ENCODE data around the gene IL1A. TPM values are rescaled to one million over a fixed set of nuclear protein-coding genes. Genes with fewer than 3 reads are reported as not detected.
A peak's percentile ranks its signal among the peaks of the same experiment; 100 is the strongest.

IL1A gene
- total and polyA plus RNA-seq, 4 experiments from 2014 or later, result 0.15 TPM; not detected in 3

- H3K4me1 Mint-ChIP-seq, result no peaks in the 10 kb centered on the region
- intact Hi-C loops (cut with micrococcal nuclease), result no loop called here
- H3K9me3 Mint-ChIP-seq, result peaks cover 0 to 2% (median 0%) of the 10 kb centered on the region in 8 donors
- Histone ChIP-seq H3K9me3 (ENCODE audit: control insufficient read depth in 1 of 2, low read length in 2 of 2) (no peaks in the 10 kb centered on the region), H3K4me1 (ENCODE audit: insufficient read depth, low read length) (no peaks in the 10 kb centered on the region), H3K36me3 (ENCODE audit: insufficient read depth, low read length) (no peaks in the 10 kb centered on the region), H3K27me3 (ENCODE audit: insufficient read depth, low read length) (no peaks in the 10 kb centered on the region), H3K4me3 (ENCODE audit: low read length in 2 of 2) (no peak overlapping the region), H3K27ac (ENCODE audit: low read depth, low read length) (no peak overlapping the region)
- H3K27ac Mint-ChIP-seq, result no peak overlapping the region
- H3K36me3 Mint-ChIP-seq, result no peaks in the 10 kb centered on the region
- peaks cover 2 to 5% of the 10 kb centered on the region in 2 donors for H3K27me3 Mint-ChIP-seq
- ChIA-PET POLR2A (ENCODE audit: partially characterized antibody) (no interaction called here), CTCF (ENCODE audit: partially characterized antibody) (interaction anchor here (0.9 to 1.1 kb wide), 2 partner anchors 54 to 81 kb away, joined by 3 read pairs; no protein-coding TSS in a partner anchor)
- DNase-seq, result no peak
- no peak overlapping the region for H3K4me3 Mint-ChIP-seq
These were observed 46.6 kb upstream of the IL1A start for GRCh38 chr2:112830682-112831512.

GRCh38 chr2:112829961-112830681 lies 45.8 kb upstream of the IL1A start:
- Histone ChIP-seq H3K27me3 (ENCODE audit: insufficient read depth, low read length) (no peaks in the 10 kb centered on the region), H3K9me3 (ENCODE audit: control insufficient read depth in 1 of 2, low read length in 2 of 2) (no peaks in the 10 kb centered on the region), H3K4me3 (ENCODE audit: low read length in 2 of 2) (no peak overlapping the region), H3K27ac (ENCODE audit: low read depth, low read length) (no peak overlapping the region), H3K36me3 (ENCODE audit: insufficient read depth, low read length) (no peaks in the 10 kb centered on the region), H3K4me1 (ENCODE audit: insufficient read depth, low read length) (no peaks in the 10 kb centered on the region)
- H3K27me3 Mint-ChIP-seq, result peaks cover 3 to 5% of the 10 kb centered on the region in 2 donors
- H3K4me1 Mint-ChIP-seq, result no peaks in the 10 kb centered on the region
- ChIA-PET CTCF (ENCODE audit: partially characterized antibody) (interaction anchor here (1.0 to 1.4 kb wide), 2 partner anchors 55 to 56 kb away, joined by 3 to 4 read pairs; no protein-coding TSS in a partner anchor), POLR2A (ENCODE audit: partially characterized antibody) (no interaction called here)
- H3K4me3 Mint-ChIP-seq, result no peak overlapping the region
- H3K36me3 Mint-ChIP-seq, result no peaks in the 10 kb centered on the region
- peaks cover 0 to 2% (median 0%) of the 10 kb centered on the region in 8 donors for H3K9me3 Mint-ChIP-seq
- H3K27ac Mint-ChIP-seq, result no peak overlapping the region
- DNase-seq, result no peak
- intact Hi-C loops (cut with micrococcal nuclease), result no loop called here

- Mint-ChIP-seq H3K27me3 (peaks cover 3 to 5% of the 10 kb centered on the region in 2 donors), H3K9me3 (peaks cover 0 to 2% (median 0%) of the 10 kb centered on the region in 8 donors), H3K4me3 (no peak overlapping the region), H3K4me1 (no peaks in the 10 kb centered on the region), H3K27ac (no peak overlapping the region), H3K36me3 (no peaks in the 10 kb centered on the region)
- DNase-seq, result no peak
- ChIA-PET POLR2A (ENCODE audit: partially characterized antibody) (no interaction called here), CTCF (ENCODE audit: partially characterized antibody) (interaction anchor here (0.9 to 1.4 kb wide), 3 partner anchors 10 to 57 kb away, joined by 3 to 4 read pairs (median 3); no protein-coding TSS in a partner anchor)
- Histone ChIP-seq H3K27me3 (ENCODE audit: insufficient read depth, low read length) (no peaks in the 10 kb centered on the region), H3K4me1 (ENCODE audit: insufficient read depth, low read length) (no peaks in the 10 kb centered on the region), H3K36me3 (ENCODE audit: insufficient read depth, low read length) (no peaks in the 10 kb centered on the region), H3K4me3 (ENCODE audit: low read length in 2 of 2) (no peak overlapping the region), H3K27ac (ENCODE audit: low read depth, low read length) (no peak overlapping the region), H3K9me3 (ENCODE audit: control insufficient read depth in 1 of 2, low read length in 2 of 2) (no peaks in the 10 kb centered on the region)
- intact Hi-C loops (cut with micrococcal nuclease), result no loop called here
These were observed 45.0 kb upstream of the IL1A start for GRCh38 chr2:112829101-112829960.

DNA sequence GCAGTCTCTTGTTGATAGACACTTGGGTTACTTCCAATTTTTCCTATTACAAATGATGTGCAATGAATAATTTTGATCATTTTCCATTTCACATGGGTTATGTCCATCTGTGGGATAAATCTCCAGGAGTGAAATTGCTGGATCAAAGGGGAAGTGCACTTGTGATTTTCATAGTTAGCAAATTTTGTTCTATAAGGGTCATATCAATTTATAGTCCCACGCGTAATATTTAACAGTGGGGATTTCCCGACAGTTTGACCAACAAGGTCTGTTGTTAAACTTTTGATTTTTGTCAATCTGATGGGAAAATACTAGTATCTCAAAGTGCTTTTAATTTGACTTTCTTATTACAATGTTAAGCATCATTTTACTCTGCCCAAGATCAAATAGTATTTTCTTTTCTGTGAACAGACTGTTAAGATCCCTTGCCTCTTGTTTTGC lies 44.0 kb upstream of the IL1A start:
- Mint-ChIP-seq H3K4me1 (no peaks in the 10 kb centered on the region), H3K4me3 (no peak overlapping the region), H3K36me3 (no peaks in the 10 kb centered on the region), H3K27ac (no peak overlapping the region), H3K9me3 (peaks cover 0 to 2% (median 0%) of the 10 kb centered on the region in 8 donors), H3K27me3 (peaks cover 3 to 5% of the 10 kb centered on the region in 2 donors)
- H3K27me3 ChIP-seq (ENCODE audit: insufficient read depth, low read length), result no peaks in the 10 kb centered on the region
- CTCF ChIA-PET (ENCODE audit: partially characterized antibody), result no interaction called here
- no peak overlapping the region for H3K27ac ChIP-seq (ENCODE audit: low read depth, low read length)
- H3K4me3 ChIP-seq (ENCODE audit: low read length in 2 of 2), result no peak overlapping the region
- H3K4me1 ChIP-seq (ENCODE audit: insufficient read depth, low read length), result no peaks in the 10 kb centered on the region
- DNase-seq, result no peak
- intact Hi-C loops (cut with micrococcal nuclease), result no loop called here
- H3K9me3 ChIP-seq (ENCODE audit: control insufficient read depth in 1 of 2, low read length in 2 of 2), result no peaks in the 10 kb centered on the region
- no peaks in the 10 kb centered on the region for H3K36me3 ChIP-seq (ENCODE audit: insufficient read depth, low read length)
- POLR2A ChIA-PET (ENCODE audit: partially characterized antibody), result no interaction called here

DNA sequence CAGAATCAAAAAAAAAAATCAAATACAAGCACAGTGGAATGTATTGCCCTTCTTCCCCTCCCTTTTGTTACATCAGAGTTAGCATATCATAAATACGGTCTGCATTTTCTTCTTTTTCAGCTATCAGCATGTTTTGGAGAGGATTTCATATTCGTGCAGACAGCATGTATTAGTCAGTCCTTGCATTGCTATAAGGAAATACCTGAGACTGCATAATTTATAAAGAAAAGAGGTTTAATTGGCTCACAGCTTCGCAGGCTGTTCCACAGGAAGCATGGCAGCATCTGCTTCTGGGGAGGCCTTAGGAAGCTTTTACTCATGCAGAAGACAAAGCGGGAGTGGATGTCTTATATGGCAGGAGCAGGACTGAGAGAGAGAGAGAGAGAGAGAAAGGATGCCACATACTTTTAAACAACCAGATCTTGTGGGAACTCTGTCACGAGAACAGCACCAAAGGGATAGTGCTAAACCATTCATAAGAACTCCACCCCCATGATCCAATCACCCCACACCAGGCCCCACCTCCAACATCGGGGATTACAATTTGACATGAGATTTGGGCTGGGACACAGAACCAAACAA lies 43.4 kb upstream of the IL1A start:
- Mint-ChIP-seq H3K27ac (no peak overlapping the region), H3K4me3 (no peak overlapping the region), H3K9me3 (peaks cover 0 to 2% (median 0%) of the 10 kb centered on the region in 8 donors), H3K36me3 (no peaks in the 10 kb centered on the region), H3K27me3 (peaks cover 3 to 5% of the 10 kb centered on the region in 2 donors), H3K4me1 (peaks cover 0 to under 1% (median 0%) of the 10 kb centered on the region in 4 donors)
- no peak for DNase-seq
- intact Hi-C loops (cut with micrococcal nuclease), result no loop called here
- ChIA-PET CTCF (ENCODE audit: partially characterized antibody) (no interaction called here), POLR2A (ENCODE audit: partially characterized antibody) (no interaction called here)
- no peaks in the 10 kb centered on the region for H3K4me1 ChIP-seq (ENCODE audit: insufficient read depth, low read length)
- H3K4me3 ChIP-seq (ENCODE audit: low read length in 2 of 2), result no peak overlapping the region
- no peaks in the 10 kb centered on the region for H3K9me3 ChIP-seq (ENCODE audit: control insufficient read depth in 1 of 2, low read length in 2 of 2)
- no peaks in the 10 kb centered on the region for H3K36me3 ChIP-seq (ENCODE audit: insufficient read depth, low read length)
- H3K27me3 ChIP-seq (ENCODE audit: insufficient read depth, low read length), result no peaks in the 10 kb centered on the region
- H3K27ac ChIP-seq (ENCODE audit: low read depth, low read length), result no peak overlapping the region

DNA sequence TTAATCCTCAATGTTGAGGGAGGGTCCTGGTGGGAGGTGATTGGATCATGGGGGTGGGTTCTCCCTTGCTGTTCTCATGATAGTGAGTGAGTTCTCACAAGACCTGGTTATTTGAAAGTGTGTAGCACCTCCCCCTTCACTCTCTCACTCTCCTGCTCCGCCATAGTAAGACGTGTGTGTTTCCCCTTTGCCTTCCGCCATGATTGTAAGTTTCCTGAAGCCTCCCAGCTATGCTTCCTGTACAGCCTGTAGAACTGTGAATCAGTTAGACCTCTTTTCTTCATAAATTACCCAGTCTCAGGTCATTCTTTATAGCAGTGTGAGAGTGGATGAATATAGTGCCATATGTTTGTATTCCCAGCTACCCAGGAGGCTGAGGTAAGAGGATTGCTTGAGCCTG lies 42.7 kb upstream of the IL1A start:
- CTCF ChIA-PET (ENCODE audit: partially characterized antibody), result no interaction called here

More for the DNA sequence above, 42.7 kb upstream of the IL1A start:
- no peak for DNase-seq
- H3K4me1 ChIP-seq (ENCODE audit: insufficient read depth, low read length), result no peaks in the 10 kb centered on the region
- no peak overlapping the region for H3K4me3 ChIP-seq (ENCODE audit: low read length in 2 of 2)
- H3K27ac ChIP-seq (ENCODE audit: low read depth, low read length), result no peak overlapping the region
- intact Hi-C loops (cut with micrococcal nuclease), result no loop called here
- no peaks in the 10 kb centered on the region for H3K27me3 ChIP-seq (ENCODE audit: insufficient read depth, low read length)
- Mint-ChIP-seq H3K27me3 (peaks cover 3 to 5% of the 10 kb centered on the region in 2 donors), H3K27ac (peak overlapping the region in 1 of 7 donors; percentile 31), H3K9me3 (peaks cover 0 to 2% (median 0%) of the 10 kb centered on the region in 8 donors), H3K4me3 (no peak overlapping the region), H3K36me3 (no peaks in the 10 kb centered on the region), H3K4me1 (peaks cover 3 to 7% (median 6%) of the 10 kb centered on the region in 4 donors)
- no peaks in the 10 kb centered on the region for H3K36me3 ChIP-seq (ENCODE audit: insufficient read depth, low read length)
- H3K9me3 ChIP-seq (ENCODE audit: control insufficient read depth in 1 of 2, low read length in 2 of 2), result no peaks in the 10 kb centered on the region
- POLR2A ChIA-PET (ENCODE audit: partially characterized antibody), result no interaction called here

Data from CD4-positive, alpha-beta memory T cell (primary cell).